Measurements from ENCODE around the gene CMC1.

DNA sequence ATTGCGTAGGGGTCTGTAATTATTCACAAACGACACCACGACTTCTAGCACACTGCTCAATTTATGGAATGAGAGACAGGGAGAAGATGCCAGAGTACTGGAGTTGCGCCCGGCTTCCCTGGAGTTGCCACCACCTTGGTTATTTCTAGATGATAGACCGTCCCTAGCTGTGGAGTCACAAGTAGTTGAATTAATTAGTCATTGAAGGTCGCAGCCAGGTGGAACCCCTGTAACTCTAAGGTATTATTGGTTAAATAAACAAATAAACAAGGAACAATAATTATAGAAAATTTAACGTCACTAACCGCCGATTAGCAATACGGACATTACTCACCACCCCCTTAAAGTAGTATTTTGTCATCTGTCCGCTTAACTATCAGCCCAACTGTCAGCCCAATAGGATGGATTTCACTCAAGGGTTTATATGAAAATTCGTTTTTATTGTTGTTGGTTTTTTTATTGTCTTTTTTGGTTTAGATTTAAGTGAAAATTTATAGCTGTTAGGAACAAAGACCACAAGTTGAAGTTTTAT, 108.1 kb downstream of the CMC1 start:
- TF ChIP-seq, protein P1, sequence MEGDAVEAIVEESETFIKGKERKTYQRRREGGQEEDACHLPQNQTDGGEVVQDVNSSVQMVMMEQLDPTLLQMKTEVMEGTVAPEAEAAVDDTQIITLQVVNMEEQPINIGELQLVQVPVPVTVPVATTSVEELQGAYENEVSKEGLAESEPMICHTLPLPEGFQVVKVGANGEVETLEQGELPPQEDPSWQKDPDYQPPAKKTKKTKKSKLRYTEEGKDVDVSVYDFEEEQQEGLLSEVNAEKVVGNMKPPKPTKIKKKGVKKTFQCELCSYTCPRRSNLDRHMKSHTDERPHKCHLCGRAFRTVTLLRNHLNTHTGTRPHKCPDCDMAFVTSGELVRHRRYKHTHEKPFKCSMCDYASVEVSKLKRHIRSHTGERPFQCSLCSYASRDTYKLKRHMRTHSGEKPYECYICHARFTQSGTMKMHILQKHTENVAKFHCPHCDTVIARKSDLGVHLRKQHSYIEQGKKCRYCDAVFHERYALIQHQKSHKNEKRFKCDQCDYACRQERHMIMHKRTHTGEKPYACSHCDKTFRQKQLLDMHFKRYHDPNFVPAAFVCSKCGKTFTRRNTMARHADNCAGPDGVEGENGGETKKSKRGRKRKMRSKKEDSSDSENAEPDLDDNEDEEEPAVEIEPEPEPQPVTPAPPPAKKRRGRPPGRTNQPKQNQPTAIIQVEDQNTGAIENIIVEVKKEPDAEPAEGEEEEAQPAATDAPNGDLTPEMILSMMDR (IDR thresholded peaks at IDR 0.05) = no peak
- TF ChIP-seq POLR2A (IDR thresholded peaks at IDR 0.05) = no peak

Measured in stomach (tissue), 4 donors.